ENCODE measurements around the gene STX5.
A peak's percentile ranks its signal among the peaks of the same experiment; 100 is the strongest.

The STX5 gene

DNA sequence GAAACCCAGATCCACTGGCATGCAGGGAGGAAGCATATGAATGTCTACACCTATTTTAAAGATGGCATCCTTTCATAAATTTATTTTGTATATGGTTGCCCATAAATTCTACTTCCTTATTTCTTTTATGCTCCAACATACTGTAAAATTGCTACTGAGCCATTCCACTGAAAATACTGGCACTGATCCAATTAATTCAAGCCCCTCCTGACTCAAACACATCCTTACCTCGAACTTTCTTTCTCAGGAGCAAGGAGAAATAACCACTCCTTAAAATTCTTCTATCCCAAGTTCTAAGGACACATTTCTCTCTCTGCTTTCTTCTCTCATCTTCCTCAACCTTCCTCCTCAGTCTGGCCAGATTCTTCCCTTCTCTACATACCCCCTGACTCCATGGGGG is 21.1 kb downstream of the STX5 start:
- H3K27ac ChIP-seq, result peak overlapping the region; percentile 18; the same call in 1 of the 2 replicates
- TF ChIP-seq ZFX (IDR thresholded peaks at IDR 0.05; ENCODE audit: borderline replicate concordance), result no peak
- TF ChIP-seq, protein P1, sequence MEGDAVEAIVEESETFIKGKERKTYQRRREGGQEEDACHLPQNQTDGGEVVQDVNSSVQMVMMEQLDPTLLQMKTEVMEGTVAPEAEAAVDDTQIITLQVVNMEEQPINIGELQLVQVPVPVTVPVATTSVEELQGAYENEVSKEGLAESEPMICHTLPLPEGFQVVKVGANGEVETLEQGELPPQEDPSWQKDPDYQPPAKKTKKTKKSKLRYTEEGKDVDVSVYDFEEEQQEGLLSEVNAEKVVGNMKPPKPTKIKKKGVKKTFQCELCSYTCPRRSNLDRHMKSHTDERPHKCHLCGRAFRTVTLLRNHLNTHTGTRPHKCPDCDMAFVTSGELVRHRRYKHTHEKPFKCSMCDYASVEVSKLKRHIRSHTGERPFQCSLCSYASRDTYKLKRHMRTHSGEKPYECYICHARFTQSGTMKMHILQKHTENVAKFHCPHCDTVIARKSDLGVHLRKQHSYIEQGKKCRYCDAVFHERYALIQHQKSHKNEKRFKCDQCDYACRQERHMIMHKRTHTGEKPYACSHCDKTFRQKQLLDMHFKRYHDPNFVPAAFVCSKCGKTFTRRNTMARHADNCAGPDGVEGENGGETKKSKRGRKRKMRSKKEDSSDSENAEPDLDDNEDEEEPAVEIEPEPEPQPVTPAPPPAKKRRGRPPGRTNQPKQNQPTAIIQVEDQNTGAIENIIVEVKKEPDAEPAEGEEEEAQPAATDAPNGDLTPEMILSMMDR (IDR thresholded peaks at IDR 0.05), result no peak

DNA sequence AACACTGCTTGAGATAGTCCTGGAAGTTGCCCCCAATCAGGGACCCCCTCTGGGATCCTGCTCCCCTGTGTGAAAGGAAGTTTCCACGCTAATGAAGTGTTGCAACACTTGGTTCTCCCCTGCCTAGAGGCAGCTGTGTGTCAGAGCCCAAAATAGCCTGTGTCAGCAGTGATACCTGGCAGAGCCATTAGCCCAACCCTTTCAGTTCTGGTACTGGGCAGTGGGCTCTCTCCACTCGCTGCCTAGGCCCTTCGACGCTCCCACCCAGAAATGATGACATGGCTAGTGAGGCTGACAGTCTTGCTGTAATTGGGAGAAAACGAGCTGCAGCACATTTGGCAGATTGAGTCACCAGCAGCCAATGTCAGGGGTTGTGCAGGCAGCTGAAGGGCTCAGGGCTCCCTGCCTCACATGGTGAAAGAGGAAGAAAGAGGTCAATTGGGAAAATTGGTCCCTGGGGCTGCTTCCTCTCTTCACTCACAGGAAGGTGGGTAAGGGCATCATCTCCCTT is 25.2 kb downstream of the STX5 start:
- TF ChIP-seq ZFX (IDR thresholded peaks at IDR 0.05; ENCODE audit: borderline replicate concordance), result no peak
- TF ChIP-seq, protein P1 (IDR thresholded peaks at IDR 0.05), result no peak
- H3K27ac ChIP-seq, result peak overlapping the region; percentile 71

DNA sequence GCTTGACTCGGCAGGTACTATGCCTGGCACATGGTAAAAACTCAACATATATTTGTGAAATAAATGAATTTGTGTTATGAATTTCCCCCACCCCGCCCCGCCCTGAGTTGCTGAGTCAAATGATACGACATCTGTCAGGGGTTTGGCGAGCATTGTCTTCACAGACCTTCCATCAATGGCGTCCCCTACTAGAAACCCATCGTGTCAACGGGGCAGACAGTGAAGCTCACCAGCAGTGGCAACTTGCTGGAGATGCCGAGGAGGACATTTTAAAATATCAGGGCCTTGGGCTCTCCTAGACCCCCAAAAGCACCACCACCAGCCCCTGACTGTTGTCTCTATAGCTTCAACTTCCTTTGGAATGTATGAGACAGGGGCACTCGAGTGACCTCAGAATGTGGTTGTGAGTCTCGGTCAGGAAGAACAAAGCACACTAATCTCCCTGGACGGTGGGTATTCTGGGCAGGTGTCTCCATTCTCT is 25.9 kb downstream of the STX5 start:
- H3K27ac ChIP-seq, result peak overlapping the region; percentile 71
- no peak for TF ChIP-seq ZFX (IDR thresholded peaks at IDR 0.05; ENCODE audit: borderline replicate concordance)
- TF ChIP-seq, protein P1 (IDR thresholded peaks at IDR 0.05), result no peak

DNA sequence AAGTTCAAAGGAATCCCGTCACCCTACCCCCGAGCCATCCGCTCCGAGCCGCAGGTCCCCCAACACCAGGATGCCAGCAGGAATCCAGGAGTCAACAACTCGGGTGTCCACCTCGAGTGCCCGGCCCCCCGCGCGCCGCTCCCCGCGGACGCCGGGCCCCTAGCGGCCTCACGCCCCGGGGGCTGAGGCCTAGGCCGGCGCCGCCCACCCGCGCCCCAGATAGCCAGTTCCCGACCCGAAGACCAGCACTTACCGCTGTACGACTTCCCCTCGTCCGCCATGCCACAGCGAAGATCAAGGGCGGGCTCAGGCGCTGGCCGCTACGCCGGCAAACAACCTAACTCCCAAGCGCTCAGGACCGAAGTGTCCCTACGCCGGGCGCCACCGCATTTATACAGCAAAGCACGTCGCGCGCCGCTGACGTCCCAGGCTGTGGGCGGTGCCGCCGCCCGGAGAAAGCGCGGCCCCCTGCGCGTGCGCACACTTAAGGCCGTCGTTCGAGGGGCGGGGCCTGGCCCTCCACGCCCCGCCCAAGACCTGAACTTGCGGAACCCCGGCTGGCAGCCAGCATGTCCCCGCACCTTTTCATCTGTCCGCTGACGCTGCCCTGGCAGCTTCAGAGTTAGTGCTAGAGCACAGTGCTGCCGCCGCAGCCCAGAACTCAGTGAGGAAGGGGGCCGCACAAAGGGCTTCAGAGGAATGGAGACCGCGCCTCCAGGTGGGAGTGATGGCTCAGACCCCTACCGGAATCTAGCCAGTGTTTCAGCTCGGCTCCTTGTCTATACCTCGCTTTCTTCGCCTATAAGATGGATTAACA is 26.6 kb downstream of the STX5 start, which contains the start of gene NXF1:
Gene NXF1, minus strand, starts transcription at position 365 of the 817 bp plus-strand sequence. Its CDS starts 84 bp downstream, at position 281.
- TF ChIP-seq, protein P1 (IDR thresholded peaks at IDR 0.05), result peak; percentile 3; the same call in 1 of the 2 replicates
- no peak for TF ChIP-seq ZFX (IDR thresholded peaks at IDR 0.05; ENCODE audit: borderline replicate concordance)
- H3K27ac ChIP-seq, result peak within 1 kb of the TSS; percentile 71

DNA sequence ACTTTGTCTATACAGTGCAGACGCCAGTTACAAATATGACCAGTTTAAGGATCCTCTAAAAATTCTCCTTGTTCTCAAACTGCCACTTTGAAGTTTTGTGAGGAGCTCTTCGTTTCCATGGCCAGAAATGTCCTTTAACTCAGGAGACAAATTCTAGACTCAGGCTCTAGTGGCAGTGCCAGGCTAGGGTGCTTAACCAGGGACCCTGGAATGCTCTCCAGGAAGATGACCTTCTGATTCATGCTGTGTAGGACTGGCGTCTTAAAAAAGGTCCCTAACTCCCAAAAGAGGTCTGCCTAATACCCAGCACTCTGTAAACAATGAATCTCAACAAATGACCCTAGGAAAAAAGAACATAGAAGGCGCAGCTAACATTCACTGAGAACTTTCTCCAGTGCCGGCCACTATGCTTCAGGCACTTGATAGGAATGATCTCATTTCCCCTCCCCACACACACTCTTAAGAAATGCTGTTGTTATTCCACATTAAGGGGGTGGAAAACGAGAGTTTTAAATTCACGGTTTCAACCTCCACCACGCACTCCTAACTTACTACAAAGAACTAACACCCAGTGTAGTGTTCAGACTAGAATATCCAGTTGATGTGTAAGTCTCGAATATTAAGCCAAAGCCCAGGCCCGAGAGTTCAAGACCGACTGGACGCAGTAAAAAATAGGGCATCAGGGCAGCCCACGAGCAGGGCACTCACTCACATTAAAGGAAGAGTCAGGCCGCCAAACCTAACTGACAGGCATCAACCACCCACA is 27.4 kb downstream of the STX5 start:
- H3K27ac ChIP-seq, result peak overlapping the region; percentile 71
- TF ChIP-seq, protein P1 (IDR thresholded peaks at IDR 0.05), result no peak
- no peak for TF ChIP-seq ZFX (IDR thresholded peaks at IDR 0.05; ENCODE audit: borderline replicate concordance)

DNA sequence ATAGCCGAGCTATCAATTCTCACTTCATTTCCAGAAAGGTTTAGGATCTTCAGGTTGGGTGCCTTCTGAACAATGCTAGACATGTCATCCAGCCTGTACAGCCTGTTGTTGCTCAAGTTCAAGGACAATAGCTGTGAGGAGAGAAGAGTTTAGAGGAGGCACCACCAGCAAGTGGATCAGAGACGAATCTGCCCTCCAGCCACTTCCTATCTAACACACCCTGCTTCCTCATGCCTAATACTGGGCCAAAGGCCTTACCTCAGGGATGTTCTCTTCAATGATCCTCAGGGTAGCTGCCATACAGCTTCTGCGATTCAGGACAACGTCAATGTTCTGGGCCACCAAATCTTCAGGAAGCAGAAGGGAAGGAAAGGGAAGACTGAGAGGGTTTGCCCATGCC is 30.8 kb downstream of the STX5 start:
- no peak overlapping the region for H3K27ac ChIP-seq
- TF ChIP-seq, protein P1 (IDR thresholded peaks at IDR 0.05), result no peak
- no peak for TF ChIP-seq ZFX (IDR thresholded peaks at IDR 0.05; ENCODE audit: borderline replicate concordance)
